Ascending aorta (tissue), 2 donors: Measurements from ENCODE around the gene SPRY1. TPM values are rescaled to one million over a fixed set of nuclear protein-coding genes. Genes with fewer than 3 reads are reported as not detected.

Source experiments
- DNase-seq, 2 donors: peaks; one replicate each; pipeline ENCODE4 v3.0.0-alpha.2; 2019; ENCODE audit warnings: low spot score in 2 of 2
- H3K27ac ChIP-seq, 2 donors: fragments of 200-600 bp; sonication (generic); one replicate each; pipeline ENCODE4 v1.5.1; 2016 to 2017; ENCODE audit warnings: mild to moderate bottlenecking in 1 of 2
- H3K27me3 ChIP-seq: fragments of 200-600 bp; sonication (generic); one replicate; pipeline ENCODE4 v1.5.1; 2017
- H3K36me3 ChIP-seq, 2 donors: fragments of 200-600 bp; sonication (generic); one replicate each; pipeline ENCODE4 v1.5.1; 2016
- H3K4me1 ChIP-seq, 2 donors: fragments of 200-600 bp; sonication (generic); one replicate each; pipeline ENCODE4 v1.5.1; 2016 to 2017; ENCODE audit warnings: mild to moderate bottlenecking in 1 of 2
- H3K4me3 ChIP-seq, 2 donors: fragments of 200-600 bp; sonication (generic); one replicate each; pipeline ENCODE4 v1.5.1; 2016 to 2017; ENCODE audit warnings: mild to moderate bottlenecking in 1 of 2
- H3K9me3 ChIP-seq, 2 donors: fragments of 200-600 bp; sonication (generic); one replicate each; pipeline ENCODE4 v1.5.1; 2016
- CTCF ChIP-seq, 3 experiments: fragments of 200-600 bp in 2 of 3; fragments of 450-650 bp in 1 of 3; sonication (generic) in 2 of 3; IDR thresholded peaks; one replicate each; pipeline ENCODE4 v1.5.1; 2016 to 2019; ENCODE audit warnings: antibody characterized with exemption in 3 of 3, mild to moderate bottlenecking in 1 of 3, moderate library complexity in 1 of 3
- intact Hi-C: fragments of 100-400 bp; cut with DNase I; formaldehyde crosslinking; loops from one replicate; pipeline ENCODE4 v1.15.1; 2023
- total RNA-seq: library from RNA; depleted of rRNA; stranded (reverse); fragments of >200 nt; gene quantifications from one replicate; pipeline ENCODE4 v1.1.0, GENCODE V29; 2016

The SPRY1 gene
- total RNA-seq, 1 donor from 2014 or later = 348 TPM

- intact Hi-C loops = no loop called here
- DNase-seq = no peak
- H3K36me3 ChIP-seq = no peaks in the 10 kb centered on the region
- H3K27me3 ChIP-seq = no peaks in the 10 kb centered on the region
- peaks cover 0 to 19% of the 10 kb centered on the region in 2 donors for H3K4me1 ChIP-seq
- H3K4me3 ChIP-seq = no peak overlapping the region
- no peaks in the 10 kb centered on the region for H3K9me3 ChIP-seq
- H3K27ac ChIP-seq = peak overlapping the region; percentile 15 to 45
- no peak for TF ChIP-seq CTCF (IDR thresholded peaks at IDR 0.05)
These were observed 21.8 kb downstream of the SPRY1 start for GRCh38 chr4:123418351-123418931.

- no peaks in the 10 kb centered on the region for H3K36me3 ChIP-seq
- no peaks in the 10 kb centered on the region for H3K27me3 ChIP-seq
- no peak overlapping the region for H3K4me3 ChIP-seq
- no peak overlapping the region for H3K27ac ChIP-seq
- intact Hi-C loops = no loop called here
- H3K9me3 ChIP-seq = no peaks in the 10 kb centered on the region
- no peak for TF ChIP-seq CTCF (IDR thresholded peaks at IDR 0.05)
- H3K4me1 ChIP-seq = peaks cover 0 to 17% of the 10 kb centered on the region in 2 donors
- DNase-seq = no peak
These were observed 23.5 kb downstream of the SPRY1 start for GRCh38 chr4:123419885-123420755.

- Histone ChIP-seq H3K27ac (no peak overlapping the region), H3K4me3 (no peak overlapping the region), H3K36me3 (no peaks in the 10 kb centered on the region), H3K4me1 (peaks cover 0 to 14% of the 10 kb centered on the region in 2 donors), H3K9me3 (no peaks in the 10 kb centered on the region), H3K27me3 (no peaks in the 10 kb centered on the region)
- intact Hi-C loops = no loop called here
- TF ChIP-seq CTCF (IDR thresholded peaks at IDR 0.05) = no peak
- no peak for DNase-seq
These were observed 24.8 kb downstream of the SPRY1 start for GRCh38 chr4:123421227-123421936.

GRCh38 chr4:123421937-123422781 is 25.6 kb downstream of the SPRY1 start:
- Histone ChIP-seq H3K27ac (no peak overlapping the region), H3K4me3 (no peak overlapping the region), H3K36me3 (no peaks in the 10 kb centered on the region), H3K27me3 (no peaks in the 10 kb centered on the region), H3K9me3 (no peaks in the 10 kb centered on the region), H3K4me1 (peaks cover 0 to 14% of the 10 kb centered on the region in 2 donors)
- no peak for TF ChIP-seq CTCF (IDR thresholded peaks at IDR 0.05)
- DNase-seq = no peak
- intact Hi-C loops = no loop called here

- DNase-seq = no peak
- Histone ChIP-seq H3K27me3 (no peaks in the 10 kb centered on the region), H3K36me3 (no peaks in the 10 kb centered on the region), H3K27ac (no peak overlapping the region), H3K9me3 (no peaks in the 10 kb centered on the region), H3K4me3 (no peak overlapping the region), H3K4me1 (peaks cover 0 to 2% of the 10 kb centered on the region in 2 donors)
- no peak for TF ChIP-seq CTCF (IDR thresholded peaks at IDR 0.05)
- intact Hi-C loops = no loop called here
These were observed 27.2 kb downstream of the SPRY1 start for GRCh38 chr4:123423819-123424218.
